Measurements from ENCODE around the gene CD101. TPM values are rescaled to one million over a fixed set of nuclear protein-coding genes. Genes with fewer than 3 reads are reported as not detected.

CD101 gene
- total RNA-seq, 1 experiment from 2014 or later: 1.8 TPM

DNA sequence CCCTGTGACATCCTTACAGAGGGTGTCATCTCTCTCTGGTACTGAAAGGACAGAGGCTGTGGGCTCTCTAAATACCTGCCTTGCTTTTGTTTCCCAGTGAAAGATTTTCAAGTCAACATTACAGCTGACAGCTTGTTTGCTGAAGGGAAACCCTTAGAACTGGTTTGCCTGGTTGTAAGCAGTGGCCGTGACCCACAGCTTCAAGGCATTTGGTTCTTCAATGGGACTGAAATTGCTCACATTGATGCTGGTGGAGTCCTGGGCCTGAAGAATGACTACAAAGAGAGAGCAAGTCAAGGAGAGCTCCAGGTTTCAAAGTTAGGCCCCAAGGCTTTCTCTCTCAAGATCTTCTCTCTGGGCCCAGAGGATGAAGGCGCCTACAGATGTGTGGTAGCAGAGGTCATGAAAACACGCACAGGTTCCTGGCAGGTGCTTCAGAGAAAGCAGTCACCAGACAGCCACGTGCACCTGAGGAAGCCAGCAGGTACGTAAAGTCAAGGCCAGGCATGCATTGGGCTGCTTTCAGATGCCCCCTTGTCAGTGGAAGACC lies 11.8 kb downstream of the CD101 start:
- Histone ChIP-seq H3K56ac (ENCODE audit: insufficient read length, low read depth, low read length) (no peak overlapping the region), H3K23me2 (ENCODE audit: insufficient read length, low read depth, low read length, poor library complexity, severe bottlenecking) (no peaks in the 10 kb centered on the region), H3K4ac (ENCODE audit: low read depth, low read length) (no peak overlapping the region), H2BK15ac (ENCODE audit: low read depth, low read length) (no peak overlapping the region), H2BK20ac (ENCODE audit: low read depth, low read length, poor library complexity, severe bottlenecking) (no peak overlapping the region), H4K5ac (ENCODE audit: insufficient read length, low read depth, low read length) (no peak overlapping the region), H3K79me1 (ENCODE audit: insufficient read depth, low read depth, low read length, poor library complexity, severe bottlenecking) (no peaks in the 10 kb centered on the region), H2BK12ac (ENCODE audit: insufficient read length, low read depth, low read length) (no peak overlapping the region), H3K23ac (ENCODE audit: insufficient read length, low read depth, low read length) (no peak overlapping the region), H3K27me3 (ENCODE audit: insufficient read depth, low read length) (no peaks in the 10 kb centered on the region), H3K4me1 (ENCODE audit: insufficient read depth, low read length) (peaks cover 7% of the 10 kb centered on the region; the same call in 1 of the 2 replicates), H4K91ac (ENCODE audit: insufficient read length, low read depth, low read length) (no peak overlapping the region), H2BK120ac (ENCODE audit: low read depth, low read length, poor library complexity, severe bottlenecking) (no peak overlapping the region), H4K20me1 (ENCODE audit: control insufficient read depth, insufficient read depth, insufficient read length) (no peaks in the 10 kb centered on the region), H3K18ac (ENCODE audit: insufficient read length, low read depth, low read length) (no peak overlapping the region), H3K9me3 (ENCODE audit: control insufficient read depth, low read depth, low read length) (no peaks in the 10 kb centered on the region), H2AK5ac (ENCODE audit: insufficient read length, low read length) (no peak overlapping the region), H2AFZ (ENCODE audit: low read length) (no peak overlapping the region), H3K27ac (ENCODE audit: insufficient read length, low read depth, low read length) (no peak overlapping the region), H2BK5ac (ENCODE audit: insufficient read length, low read length) (no peak overlapping the region), H4K8ac (replicated peaks; ENCODE audit: insufficient read length, low read depth, low read length) (no peak overlapping the region), H3K9ac (ENCODE audit: extremely low read depth, insufficient read length, low read length) (no peak overlapping the region), H3T11ph (ENCODE audit: low read length) (no peak overlapping the region), H3K14ac (ENCODE audit: insufficient read depth, low read length) (no peak overlapping the region), H3K4me2 (ENCODE audit: insufficient read depth, insufficient read length, low read length) (no peak overlapping the region), H3K79me2 (ENCODE audit: insufficient read depth, low read length) (no peaks in the 10 kb centered on the region)
- Mint-ChIP-seq H3K4me1 (peaks cover 14 to 31% of the 10 kb centered on the region in 2 experiments), H3K36me3 (ENCODE audit: insufficient read depth in 1 of 3, low read depth in 3 of 3) (no peaks in the 10 kb centered on the region), H3K27me3 (ENCODE audit: low read depth) (no peaks in the 10 kb centered on the region), H3K9me3 (no peaks in the 10 kb centered on the region), H3K4me3 (no peak overlapping the region), H3K27ac (no peak overlapping the region)
- TF ChIP-seq, protein P1, sequence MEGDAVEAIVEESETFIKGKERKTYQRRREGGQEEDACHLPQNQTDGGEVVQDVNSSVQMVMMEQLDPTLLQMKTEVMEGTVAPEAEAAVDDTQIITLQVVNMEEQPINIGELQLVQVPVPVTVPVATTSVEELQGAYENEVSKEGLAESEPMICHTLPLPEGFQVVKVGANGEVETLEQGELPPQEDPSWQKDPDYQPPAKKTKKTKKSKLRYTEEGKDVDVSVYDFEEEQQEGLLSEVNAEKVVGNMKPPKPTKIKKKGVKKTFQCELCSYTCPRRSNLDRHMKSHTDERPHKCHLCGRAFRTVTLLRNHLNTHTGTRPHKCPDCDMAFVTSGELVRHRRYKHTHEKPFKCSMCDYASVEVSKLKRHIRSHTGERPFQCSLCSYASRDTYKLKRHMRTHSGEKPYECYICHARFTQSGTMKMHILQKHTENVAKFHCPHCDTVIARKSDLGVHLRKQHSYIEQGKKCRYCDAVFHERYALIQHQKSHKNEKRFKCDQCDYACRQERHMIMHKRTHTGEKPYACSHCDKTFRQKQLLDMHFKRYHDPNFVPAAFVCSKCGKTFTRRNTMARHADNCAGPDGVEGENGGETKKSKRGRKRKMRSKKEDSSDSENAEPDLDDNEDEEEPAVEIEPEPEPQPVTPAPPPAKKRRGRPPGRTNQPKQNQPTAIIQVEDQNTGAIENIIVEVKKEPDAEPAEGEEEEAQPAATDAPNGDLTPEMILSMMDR (conservative IDR thresholded peaks at IDR 0.05): no peak
- no CpG with 5 or more reads among the region's 5 CpGs for WGBS (ENCODE audit: extremely low coverage, insufficient read length, low lambda C conversion rate)
- DNase-seq: no peak

Data from H9 (cell line).